ENCODE data around the gene PLA2G2F.

The PLA2G2F gene

GRCh38 chr1:20184481-20184900, 45.4 kb downstream of the PLA2G2F start:
- ChIA-PET POLR2A (no interaction called here), CTCF (no interaction called here)
- DNase-seq (ENCODE audit: extremely low spot score): no peak
- TF ChIP-seq SUZ12 (IDR thresholded peaks at IDR 0.05) (no peak), TARDBP (IDR thresholded peaks at IDR 0.05) (no peak), ZNF384 (IDR thresholded peaks at IDR 0.05) (no peak), SP1 (IDR thresholded peaks at IDR 0.05) (no peak), HDGF (IDR thresholded peaks at IDR 0.05; ENCODE audit: borderline replicate concordance) (no peak), L3MBTL2 (conservative IDR thresholded peaks at IDR 0.05) (no peak), BHLHE40 (IDR thresholded peaks at IDR 0.05; ENCODE audit: borderline replicate concordance) (no peak), ELF4 (IDR thresholded peaks at IDR 0.05) (no peak), FOXM1 (IDR thresholded peaks at IDR 0.05; ENCODE audit: borderline replicate concordance) (no peak), FOXA1 (IDR thresholded peaks at IDR 0.05) (no peak), ARNT (IDR thresholded peaks at IDR 0.05) (no peak), CTBP1 (IDR thresholded peaks at IDR 0.05; ENCODE audit: borderline replicate concordance) (no peak), PKNOX1 (IDR thresholded peaks at IDR 0.05) (no peak), LEF1 (IDR thresholded peaks at IDR 0.05; ENCODE audit: borderline replicate concordance) (no peak), NFRKB (IDR thresholded peaks at IDR 0.05) (no peak), FOXK2 (IDR thresholded peaks at IDR 0.05) (no peak)

DNA sequence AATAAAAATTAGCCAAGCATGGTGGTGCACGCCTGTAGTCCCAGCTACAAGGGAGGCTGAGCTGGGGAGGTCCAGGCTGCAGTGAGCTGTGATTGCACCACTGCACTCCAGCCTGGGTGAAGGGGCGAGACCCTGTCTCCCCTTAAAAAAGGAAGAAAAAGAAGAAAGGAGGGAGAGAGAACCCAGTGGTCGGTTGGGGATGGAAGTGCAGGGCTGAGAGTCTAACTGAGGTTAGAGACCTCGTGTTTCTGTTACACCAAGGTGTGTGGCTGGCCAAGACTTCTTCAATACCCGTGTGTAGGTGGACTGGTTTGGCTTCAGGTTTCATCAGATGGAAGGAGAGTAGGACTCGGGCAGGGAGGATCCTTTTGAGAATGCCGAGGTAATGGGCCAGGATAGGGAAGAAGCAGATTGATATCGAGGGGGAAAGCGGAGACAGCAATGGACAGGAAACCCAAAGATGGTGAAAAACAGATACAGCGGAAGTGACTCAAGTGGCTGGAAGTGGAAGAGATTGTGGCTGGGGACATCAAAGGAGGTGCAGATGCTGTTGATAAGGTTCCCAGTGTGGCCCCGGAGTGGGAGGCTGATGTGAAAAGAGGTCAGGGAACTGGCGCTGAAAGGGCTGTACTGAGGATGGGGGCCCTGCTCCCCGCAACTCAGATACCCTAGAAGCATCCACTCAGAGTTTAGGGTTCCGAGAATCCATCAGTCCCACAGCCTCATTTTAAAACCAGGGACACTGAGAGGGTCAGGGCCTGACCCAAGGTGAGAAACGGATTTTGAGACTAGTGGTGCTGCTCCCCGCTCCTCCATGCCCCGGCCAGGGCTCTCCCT, 46.1 kb downstream of the PLA2G2F start:
- POLR2A ChIA-PET: no interaction called here
- no peak for DNase-seq (ENCODE audit: extremely low spot score)
- TF ChIP-seq ARNT (IDR thresholded peaks at IDR 0.05) (no peak), PKNOX1 (IDR thresholded peaks at IDR 0.05) (no peak), FOXK2 (IDR thresholded peaks at IDR 0.05) (no peak), HDGF (IDR thresholded peaks at IDR 0.05; ENCODE audit: borderline replicate concordance) (no peak), SP1 (IDR thresholded peaks at IDR 0.05) (no peak), CTBP1 (IDR thresholded peaks at IDR 0.05; ENCODE audit: borderline replicate concordance) (no peak), L3MBTL2 (conservative IDR thresholded peaks at IDR 0.05) (no peak), BHLHE40 (IDR thresholded peaks at IDR 0.05; ENCODE audit: borderline replicate concordance) (no peak), LEF1 (IDR thresholded peaks at IDR 0.05; ENCODE audit: borderline replicate concordance) (no peak), NFRKB (IDR thresholded peaks at IDR 0.05) (no peak), SUZ12 (IDR thresholded peaks at IDR 0.05) (no peak), FOXM1 (IDR thresholded peaks at IDR 0.05; ENCODE audit: borderline replicate concordance) (no peak), ELF4 (IDR thresholded peaks at IDR 0.05) (no peak), TARDBP (IDR thresholded peaks at IDR 0.05) (no peak), ZNF384 (IDR thresholded peaks at IDR 0.05) (no peak), FOXA1 (IDR thresholded peaks at IDR 0.05) (no peak)
- CTCF ChIA-PET: no interaction called here

- CTCF ChIA-PET: interaction anchor here (0.6 kb wide), 1 partner anchor 26 kb away, joined by 4 read pairs; no protein-coding TSS in a partner anchor
- POLR2A ChIA-PET: no interaction called here
- DNase-seq (ENCODE audit: extremely low spot score): no peak
- TF ChIP-seq TARDBP (IDR thresholded peaks at IDR 0.05): no peak
- no peak for TF ChIP-seq FOXA1 (IDR thresholded peaks at IDR 0.05)
- no peak for TF ChIP-seq BHLHE40 (IDR thresholded peaks at IDR 0.05; ENCODE audit: borderline replicate concordance)
- TF ChIP-seq ELF4 (IDR thresholded peaks at IDR 0.05): no peak
- no peak for TF ChIP-seq CTBP1 (IDR thresholded peaks at IDR 0.05; ENCODE audit: borderline replicate concordance)
These were observed 47.0 kb downstream of the PLA2G2F start, which contains the start of the genes PLA2G2C and UBXN10 for GRCh38 chr1:20185834-20186782. TSS of gene PLA2G2C (minus strand) at chr1:20186518. CDS start at chr1:20177363, 9,155 bp downstream. TSS of gene UBXN10 (plus strand) at chr1:20186096. CDS start at chr1:20190562, 4,466 bp downstream.

DNA sequence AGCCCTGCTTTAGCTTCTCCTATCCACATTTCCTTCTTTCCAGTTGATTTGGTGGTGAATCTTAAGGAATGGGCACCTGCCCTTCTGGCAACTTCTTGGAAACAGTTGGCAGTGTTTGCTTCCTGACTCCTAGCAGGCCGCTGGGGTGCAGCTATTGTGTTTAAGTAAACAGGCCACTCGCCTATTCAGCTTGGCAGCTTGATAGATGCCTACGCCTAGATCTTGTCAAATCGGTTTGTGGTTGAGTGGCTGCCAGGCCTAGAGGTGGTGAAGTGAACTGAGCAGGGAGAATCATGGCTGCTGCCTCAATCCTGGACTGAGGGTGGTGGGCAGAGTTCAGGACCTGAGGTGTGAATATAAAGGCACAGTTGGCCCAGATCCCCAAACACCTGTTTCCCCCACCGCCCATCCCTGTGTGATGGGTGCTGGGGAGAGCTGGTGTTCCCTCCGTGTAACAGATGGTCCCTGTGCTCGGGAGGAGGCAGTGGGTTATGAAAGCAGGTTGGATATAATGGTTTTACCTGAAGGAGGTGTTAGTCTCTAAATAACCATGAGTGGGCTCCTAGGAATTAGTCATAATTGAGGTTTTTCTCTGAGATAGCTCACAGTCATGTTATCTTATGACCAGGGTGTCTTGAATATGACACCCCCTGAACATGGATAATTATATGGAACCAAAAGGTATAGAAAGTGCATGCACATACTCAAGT, 48.1 kb downstream of the PLA2G2F start:
- no peak for DNase-seq (ENCODE audit: extremely low spot score)
- ChIA-PET POLR2A (no interaction called here), CTCF (interaction anchor here (0.6 kb wide), 1 partner anchor 25 kb away, joined by 4 read pairs; no protein-coding TSS in a partner anchor)
- TF ChIP-seq L3MBTL2 (conservative IDR thresholded peaks at IDR 0.05) (no peak), CTBP1 (IDR thresholded peaks at IDR 0.05; ENCODE audit: borderline replicate concordance) (no peak), FOXK2 (IDR thresholded peaks at IDR 0.05) (no peak), ARNT (IDR thresholded peaks at IDR 0.05) (no peak), HDGF (IDR thresholded peaks at IDR 0.05; ENCODE audit: borderline replicate concordance) (no peak), FOXA1 (IDR thresholded peaks at IDR 0.05) (no peak), TARDBP (IDR thresholded peaks at IDR 0.05) (no peak), ZNF384 (IDR thresholded peaks at IDR 0.05) (no peak), NFRKB (IDR thresholded peaks at IDR 0.05) (no peak), LEF1 (IDR thresholded peaks at IDR 0.05; ENCODE audit: borderline replicate concordance) (no peak)

- CTCF ChIA-PET: interaction anchor here (0.6 kb wide), 1 partner anchor 25 kb away, joined by 4 read pairs; no protein-coding TSS in a partner anchor
- POLR2A ChIA-PET: no interaction called here
- DNase-seq (ENCODE audit: extremely low spot score): no peak
- TF ChIP-seq BHLHE40 (IDR thresholded peaks at IDR 0.05; ENCODE audit: borderline replicate concordance) (no peak), SP1 (IDR thresholded peaks at IDR 0.05) (no peak), ELF4 (IDR thresholded peaks at IDR 0.05) (no peak), HDGF (IDR thresholded peaks at IDR 0.05; ENCODE audit: borderline replicate concordance) (no peak), FOXM1 (IDR thresholded peaks at IDR 0.05; ENCODE audit: borderline replicate concordance) (no peak), LEF1 (IDR thresholded peaks at IDR 0.05; ENCODE audit: borderline replicate concordance) (no peak)
These were observed 48.8 kb downstream of the PLA2G2F start for GRCh38 chr1:20187813-20188454.

All from HEK293T (cell line).